GM21825 (cell line): ENCODE measurements around the gene KCNH1.

Source experiments
- ATAC-seq: cut with Tn5 transposase; IDR thresholded peaks from one replicate; pipeline ENCODE4 v1.9.1; 2021; ENCODE audit warnings: mild to moderate bottlenecking, moderate library complexity; ENCODE audit not compliant: unreplicated experiment

The KCNH1 gene

GRCh38 chr1:210932104-210932503 is 201.8 kb downstream of the KCNH1 start:
- ATAC-seq, result no peak

- ATAC-seq, result no peak
Measured at GRCh38 chr1:210922666-210923065, 211.3 kb downstream of the KCNH1 start.

- no peak for ATAC-seq
Measured at GRCh38 chr1:210920716-210921694, 212.9 kb downstream of the KCNH1 start.

GRCh38 chr1:210920258-210920657 is 213.7 kb downstream of the KCNH1 start:
- no peak for ATAC-seq

GRCh38 chr1:210918893-210919292 is 215.1 kb downstream of the KCNH1 start:
- ATAC-seq, result no peak

- no peak for ATAC-seq
Measured at GRCh38 chr1:210917560-210918169, 216.3 kb downstream of the KCNH1 start.

GRCh38 chr1:210916548-210916947 is 217.4 kb downstream of the KCNH1 start:
- no peak for ATAC-seq

- no peak for ATAC-seq
Measured at GRCh38 chr1:210915890-210916507, 217.9 kb downstream of the KCNH1 start.

- no peak for ATAC-seq
Measured at GRCh38 chr1:210912752-210913151, 221.2 kb downstream of the KCNH1 start.

GRCh38 chr1:210910020-210910575 is 223.8 kb downstream of the KCNH1 start:
- ATAC-seq, result no peak

- ATAC-seq, result no peak
Measured at GRCh38 chr1:210908791-210909190, 225.2 kb downstream of the KCNH1 start.

- no peak for ATAC-seq
Measured at GRCh38 chr1:210908257-210908656, 225.7 kb downstream of the KCNH1 start.

- ATAC-seq, result no peak
Measured at GRCh38 chr1:210907251-210907805, 226.6 kb downstream of the KCNH1 start.

GRCh38 chr1:210905944-210906453 is 227.9 kb downstream of the KCNH1 start:
- ATAC-seq, result no peak

- ATAC-seq, result no peak
Measured at GRCh38 chr1:210905365-210905904, 228.5 kb downstream of the KCNH1 start.

- no peak for ATAC-seq
Measured at GRCh38 chr1:210901981-210902770, 231.8 kb downstream of the KCNH1 start.

GRCh38 chr1:210900820-210901219 is 233.1 kb downstream of the KCNH1 start:
- ATAC-seq, result no peak

GRCh38 chr1:210900079-210900478 is 233.9 kb downstream of the KCNH1 start:
- no peak for ATAC-seq

GRCh38 chr1:210899676-210900075 is 234.3 kb downstream of the KCNH1 start:
- ATAC-seq, result no peak

GRCh38 chr1:210898473-210898872 is 235.5 kb downstream of the KCNH1 start:
- ATAC-seq, result no peak
